Glomerular visceral epithelial cell (primary cell): ENCODE results near the gene NMNAT3.
A peak's percentile ranks its signal among the peaks of the same experiment; 100 is the strongest.

Source experiments
- DNase-seq: peaks from one replicate; pipeline ENCODE4 v3.0.0-alpha.2; 2016; ENCODE audit errors: extremely low spot score

Gene NMNAT3

GRCh38 chr3:139675327-139675726, 2.4 kb downstream of the NMNAT3 start:
- DNase-seq = no peak

GRCh38 chr3:139674571-139675260, 3.1 kb downstream of the NMNAT3 start:
- no peak for DNase-seq

- no peak for DNase-seq
Observed at GRCh38 chr3:139672884-139673283, 4.9 kb downstream of the NMNAT3 start.

GRCh38 chr3:139671863-139672646, 5.7 kb downstream of the NMNAT3 start:
- no peak for DNase-seq

- DNase-seq = no peak
Observed at GRCh38 chr3:139671107-139671506, 6.7 kb downstream of the NMNAT3 start.

GRCh38 chr3:139670196-139670595, 7.6 kb downstream of the NMNAT3 start:
- DNase-seq = no peak

- no peak for DNase-seq
Observed at GRCh38 chr3:139668332-139668731, 9.4 kb downstream of the NMNAT3 start.

GRCh38 chr3:139664958-139665357, 12.8 kb downstream of the NMNAT3 start:
- no peak for DNase-seq

GRCh38 chr3:139660269-139660668, 17.5 kb downstream of the NMNAT3 start:
- no peak for DNase-seq

GRCh38 chr3:139659511-139659910, 18.3 kb downstream of the NMNAT3 start:
- no peak for DNase-seq

- DNase-seq = no peak
Observed at GRCh38 chr3:139657936-139658335, 19.8 kb downstream of the NMNAT3 start.

- DNase-seq = no peak
Observed at GRCh38 chr3:139657434-139657833, 20.3 kb downstream of the NMNAT3 start.

GRCh38 chr3:139655909-139656595, 21.7 kb downstream of the NMNAT3 start:
- DNase-seq = no peak

- DNase-seq = no peak
Observed at GRCh38 chr3:139654637-139655365, 23.0 kb downstream of the NMNAT3 start.

- DNase-seq = no peak
Observed at GRCh38 chr3:139653582-139653981, 24.2 kb downstream of the NMNAT3 start.

- DNase-seq = no peak
Observed at GRCh38 chr3:139652561-139652960, 25.2 kb downstream of the NMNAT3 start.

- DNase-seq = no peak
Observed at GRCh38 chr3:139647866-139648435, 29.8 kb downstream of the NMNAT3 start.

- no peak for DNase-seq
Observed at GRCh38 chr3:139646512-139646911, 31.3 kb downstream of the NMNAT3 start.

- peak; percentile 6 for DNase-seq
Observed at GRCh38 chr3:139642996-139643395, 34.8 kb downstream of the NMNAT3 start.

GRCh38 chr3:139640456-139640855, 37.3 kb downstream of the NMNAT3 start:
- DNase-seq = no peak

- no peak for DNase-seq
Observed at GRCh38 chr3:139639662-139640061, 38.1 kb downstream of the NMNAT3 start.

GRCh38 chr3:139638518-139638917, 39.3 kb downstream of the NMNAT3 start:
- DNase-seq = no peak
